HFFc6 (cell line): ENCODE data around the gene TMEM184A. TPM values are rescaled to one million over a fixed set of nuclear protein-coding genes. Genes with fewer than 3 reads are reported as not detected.

Experiments
- DNase-seq: peaks from one replicate; pipeline ENCODE4 v3.0.0-alpha.2; 2018
- H3K27ac Mint-ChIP-seq: 2 replicates; pipeline ENCODE4 v1.8.0; 2020; ENCODE audit warnings: mild to moderate bottlenecking, mixed read lengths
- H3K27me3 Mint-ChIP-seq: 2 replicates; pipeline ENCODE4 v1.8.0; 2021; ENCODE audit warnings: mild to moderate bottlenecking, moderate library complexity, mixed read lengths; ENCODE audit not compliant: insufficient read depth
- H3K36me3 Mint-ChIP-seq: 2 replicates; pipeline ENCODE4 v1.8.0; 2021; ENCODE audit warnings: low read depth, mixed read lengths
- H3K4me1 Mint-ChIP-seq: 2 replicates; pipeline ENCODE4 v1.8.0; 2020; ENCODE audit warnings: low read depth, mixed read lengths
- H3K4me3 Mint-ChIP-seq: 2 replicates; pipeline ENCODE4 v1.8.0; 2020; ENCODE audit warnings: mild to moderate bottlenecking, moderate library complexity, mixed read lengths
- H3K9me3 Mint-ChIP-seq: 2 replicates; pipeline ENCODE4 v1.8.0; 2020; ENCODE audit warnings: mild to moderate bottlenecking, mixed read lengths
- CTCF ChIP-seq: fragments of 200-600 bp; sonication (generic); IDR thresholded peaks from 2 replicates; pipeline ENCODE4 v1.5.0; 2021; ENCODE audit warnings: antibody characterized with exemption, mild to moderate bottlenecking
- total RNA-seq, 6 experiments: library from RNA; stranded (reverse); fragmentation: NEBNext Ultra II Directional; extraction: Animal tissue kit (Norgen Biotek cat#: 25700); gene quantifications; 2 replicates in 1 of 6; 3 replicates in 5 of 6; pipeline ENCODE4 v1.2.3, GENCODE V29; 2021

The TMEM184A gene
- total RNA-seq, 6 experiments from 2014 or later, result 0.79 to 2.0 (median 1.5) TPM

GRCh38 chr7:1534330-1535099, 21.5 kb downstream of the TMEM184A start:
- peaks cover 49% of the 10 kb centered on the region for H3K4me1 Mint-ChIP-seq
- H3K36me3 Mint-ChIP-seq, result no peaks in the 10 kb centered on the region
- peak overlapping the region; percentile 97 for H3K27ac Mint-ChIP-seq
- H3K9me3 Mint-ChIP-seq, result peaks cover 4% of the 10 kb centered on the region; the same call in 1 of the 2 replicates
- no peak for TF ChIP-seq CTCF
- peaks cover 21% of the 10 kb centered on the region for H3K27me3 Mint-ChIP-seq
- no peak for DNase-seq
- peak overlapping the region; percentile 91 for H3K4me3 Mint-ChIP-seq

- no peaks in the 10 kb centered on the region for H3K36me3 Mint-ChIP-seq
- H3K27ac Mint-ChIP-seq, result peak overlapping the region; percentile 97
- H3K4me3 Mint-ChIP-seq, result peak overlapping the region; percentile 91
- H3K27me3 Mint-ChIP-seq, result peaks cover 22% of the 10 kb centered on the region
- no peak for TF ChIP-seq CTCF
- DNase-seq, result peak; percentile 96
- peaks cover 4% of the 10 kb centered on the region; the same call in 1 of the 2 replicates for H3K9me3 Mint-ChIP-seq
- peaks cover 49% of the 10 kb centered on the region for H3K4me1 Mint-ChIP-seq
Observed at GRCh38 chr7:1533547-1534329, 22.3 kb downstream of the TMEM184A start.

- DNase-seq, result no peak
- peaks cover 4% of the 10 kb centered on the region; the same call in 1 of the 2 replicates for H3K9me3 Mint-ChIP-seq
- peaks cover 49% of the 10 kb centered on the region for H3K4me1 Mint-ChIP-seq
Observed at GRCh38 chr7:1533255-1533546, 22.8 kb downstream of the TMEM184A start.

GRCh38 chr7:1532456-1533254, 23.4 kb downstream of the TMEM184A start:
- peaks cover 43% of the 10 kb centered on the region for H3K4me1 Mint-ChIP-seq
- peak; percentile 89 for DNase-seq

More at GRCh38 chr7:1533255-1533546, 22.8 kb downstream of the TMEM184A start:
- H3K27me3 Mint-ChIP-seq, result peaks cover 22% of the 10 kb centered on the region
- H3K36me3 Mint-ChIP-seq, result no peaks in the 10 kb centered on the region
- peak overlapping the region; percentile 91 for H3K4me3 Mint-ChIP-seq
- H3K27ac Mint-ChIP-seq, result peak overlapping the region; percentile 97
- no peak for TF ChIP-seq CTCF

More at GRCh38 chr7:1532456-1533254, 23.4 kb downstream of the TMEM184A start:
- Mint-ChIP-seq H3K27ac (peak overlapping the region; percentile 97), H3K36me3 (no peaks in the 10 kb centered on the region), H3K27me3 (peaks cover 18% of the 10 kb centered on the region), H3K4me3 (peak overlapping the region; percentile 91), H3K9me3 (no peaks in the 10 kb centered on the region)
- TF ChIP-seq CTCF, result no peak
